22Rv1 (cell line): ENCODE results near the gene BCAP31.
"Not testable (repeated sequence)": the region's sequence is repeated elsewhere in the genome, so short reads cannot be mapped to it uniquely, and the experiment has no call there.

ENCODE experiments used
- H3K27ac ChIP-seq: fragments of 450-650 bp; 2 replicates; pipeline ENCODE4 v1.5.1; 2017
- ZFX ChIP-seq: fragments of 450-650 bp; IDR thresholded peaks from 2 replicates; pipeline ENCODE4 v1.6.1; 2017; ENCODE audit warnings: antibody characterized with exemption, borderline replicate concordance
- TF ChIP-seq, protein P1 (sequence below): fragments of 450-650 bp; IDR thresholded peaks from 2 replicates; pipeline ENCODE4 v1.5.1; 2017; ENCODE audit warnings: mild to moderate bottlenecking

Gene BCAP31

DNA sequence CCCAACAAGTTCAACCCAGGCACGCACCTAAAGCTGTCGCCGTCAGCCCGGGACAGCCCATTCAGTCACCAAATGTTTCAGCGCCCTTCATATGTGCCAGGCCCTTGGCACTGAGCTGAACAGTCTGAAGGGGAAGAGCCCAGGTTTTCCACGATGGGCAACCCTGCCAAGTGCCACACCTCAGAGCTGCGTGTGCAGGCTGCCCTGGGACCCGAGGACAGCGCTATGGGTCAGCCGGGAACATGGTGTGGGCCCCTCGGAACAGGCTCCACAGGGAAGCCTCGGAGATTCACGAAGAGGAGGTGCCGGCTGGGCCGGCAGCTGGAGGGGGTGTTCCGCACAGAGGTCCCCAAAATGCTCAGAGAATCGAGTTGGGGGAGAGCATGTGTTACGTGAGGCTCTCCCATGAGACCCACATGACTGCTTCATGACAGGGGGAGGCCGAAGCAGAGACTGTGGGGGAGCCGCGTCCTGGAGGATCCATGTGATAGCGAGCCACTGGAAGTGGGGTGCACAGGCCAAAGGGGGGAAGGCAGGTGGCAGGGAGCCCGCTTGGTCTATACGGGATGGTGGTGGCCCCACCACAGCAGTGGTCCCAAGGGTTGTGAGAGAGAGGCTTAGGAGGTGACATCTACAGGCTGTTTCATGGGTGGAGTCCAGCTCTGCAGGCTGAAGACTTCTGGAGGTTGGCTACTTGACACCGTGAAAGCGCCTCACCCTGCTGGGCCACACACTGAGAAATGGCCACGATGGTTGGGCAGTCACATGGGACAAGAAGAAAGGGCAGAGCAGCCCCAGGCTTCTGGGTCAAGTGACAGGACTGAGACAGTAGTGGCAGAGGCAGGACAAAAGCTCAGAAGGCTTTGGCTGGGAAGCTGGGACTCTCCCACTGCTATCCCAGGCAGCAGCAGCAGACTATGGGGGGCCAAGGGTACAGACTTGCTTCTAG is 14.2 kb downstream of the BCAP31 start:
- no peak for TF ChIP-seq ZFX
- TF ChIP-seq, protein P1, sequence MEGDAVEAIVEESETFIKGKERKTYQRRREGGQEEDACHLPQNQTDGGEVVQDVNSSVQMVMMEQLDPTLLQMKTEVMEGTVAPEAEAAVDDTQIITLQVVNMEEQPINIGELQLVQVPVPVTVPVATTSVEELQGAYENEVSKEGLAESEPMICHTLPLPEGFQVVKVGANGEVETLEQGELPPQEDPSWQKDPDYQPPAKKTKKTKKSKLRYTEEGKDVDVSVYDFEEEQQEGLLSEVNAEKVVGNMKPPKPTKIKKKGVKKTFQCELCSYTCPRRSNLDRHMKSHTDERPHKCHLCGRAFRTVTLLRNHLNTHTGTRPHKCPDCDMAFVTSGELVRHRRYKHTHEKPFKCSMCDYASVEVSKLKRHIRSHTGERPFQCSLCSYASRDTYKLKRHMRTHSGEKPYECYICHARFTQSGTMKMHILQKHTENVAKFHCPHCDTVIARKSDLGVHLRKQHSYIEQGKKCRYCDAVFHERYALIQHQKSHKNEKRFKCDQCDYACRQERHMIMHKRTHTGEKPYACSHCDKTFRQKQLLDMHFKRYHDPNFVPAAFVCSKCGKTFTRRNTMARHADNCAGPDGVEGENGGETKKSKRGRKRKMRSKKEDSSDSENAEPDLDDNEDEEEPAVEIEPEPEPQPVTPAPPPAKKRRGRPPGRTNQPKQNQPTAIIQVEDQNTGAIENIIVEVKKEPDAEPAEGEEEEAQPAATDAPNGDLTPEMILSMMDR, result no peak
- no peak overlapping the region for H3K27ac ChIP-seq

GRCh38 chrX:153708415-153708814 is 15.8 kb downstream of the BCAP31 start:
- H3K27ac ChIP-seq, result no peak overlapping the region

DNA sequence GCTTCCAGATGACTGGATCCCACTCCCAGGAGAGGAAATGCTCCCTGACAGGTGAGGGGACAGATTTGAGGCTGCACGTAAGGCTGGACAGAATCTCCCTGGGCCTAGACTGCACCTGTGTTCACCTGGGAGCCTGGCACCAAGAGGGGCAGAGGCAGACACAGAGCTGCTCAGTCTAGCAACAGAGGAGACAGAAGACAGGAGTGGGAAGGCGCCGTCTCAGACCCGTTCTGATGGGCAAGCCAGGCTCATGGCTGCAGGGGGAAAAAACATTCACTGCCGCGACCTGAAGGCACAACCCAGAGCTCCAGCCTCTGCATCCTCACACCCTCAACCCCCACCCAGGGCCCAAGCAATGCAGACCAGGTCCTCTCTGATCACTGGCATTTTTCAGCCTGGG is 16.8 kb downstream of the BCAP31 start:
- no peak overlapping the region for H3K27ac ChIP-seq
- TF ChIP-seq ZFX, result no peak
- TF ChIP-seq, protein P1, result no peak

More at GRCh38 chrX:153708415-153708814, 15.8 kb downstream of the BCAP31 start:
- TF ChIP-seq, protein P1, result peak; percentile 45
- no peak for TF ChIP-seq ZFX

- no peak overlapping the region for H3K27ac ChIP-seq
- TF ChIP-seq ZFX, result no peak
- TF ChIP-seq, protein P1, result no peak
Observed at GRCh38 chrX:153706799-153707198, 17.4 kb downstream of the BCAP31 start.

GRCh38 chrX:153705403-153706060 is 18.7 kb downstream of the BCAP31 start:
- not testable (repeated sequence) for H3K27ac ChIP-seq

DNA sequence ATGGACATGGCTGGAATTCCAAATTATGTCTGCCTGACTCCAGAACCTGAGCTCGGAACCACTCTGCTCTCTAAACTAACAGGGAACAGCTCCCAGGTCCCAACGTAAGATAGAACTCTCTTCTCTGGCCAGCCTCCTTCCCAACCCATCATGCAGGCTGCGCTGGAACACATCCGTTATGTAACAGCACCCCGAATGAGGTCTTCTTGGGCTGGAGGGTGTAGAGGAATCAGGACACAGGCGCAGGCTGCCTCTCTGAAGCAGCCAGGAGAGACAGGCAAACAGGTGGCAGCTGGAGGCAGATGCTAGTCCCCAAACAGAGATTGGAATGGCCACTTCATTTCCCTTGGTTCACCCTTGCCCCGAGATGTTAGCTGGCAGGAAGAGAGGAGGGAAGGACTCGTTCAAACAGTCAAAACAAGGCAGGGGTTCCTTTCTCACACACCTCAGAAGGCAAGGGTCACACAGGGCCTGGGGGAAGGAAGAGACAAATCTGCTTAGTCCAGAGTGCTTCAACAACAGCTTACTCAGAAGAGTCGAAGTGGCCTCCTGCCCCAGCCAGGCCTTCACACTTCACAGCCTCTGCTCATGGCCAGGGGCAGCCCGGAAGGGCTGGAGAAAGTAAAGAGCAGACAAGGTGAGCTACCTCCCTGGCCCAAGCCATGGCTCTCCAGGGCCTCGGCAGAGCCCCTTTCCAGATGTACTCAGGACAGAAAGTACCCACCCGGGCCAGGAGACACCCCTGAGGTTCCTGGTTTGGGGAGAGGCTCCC is 19.4 kb downstream of the BCAP31 start:
- H3K27ac ChIP-seq, result not testable (repeated sequence)

DNA sequence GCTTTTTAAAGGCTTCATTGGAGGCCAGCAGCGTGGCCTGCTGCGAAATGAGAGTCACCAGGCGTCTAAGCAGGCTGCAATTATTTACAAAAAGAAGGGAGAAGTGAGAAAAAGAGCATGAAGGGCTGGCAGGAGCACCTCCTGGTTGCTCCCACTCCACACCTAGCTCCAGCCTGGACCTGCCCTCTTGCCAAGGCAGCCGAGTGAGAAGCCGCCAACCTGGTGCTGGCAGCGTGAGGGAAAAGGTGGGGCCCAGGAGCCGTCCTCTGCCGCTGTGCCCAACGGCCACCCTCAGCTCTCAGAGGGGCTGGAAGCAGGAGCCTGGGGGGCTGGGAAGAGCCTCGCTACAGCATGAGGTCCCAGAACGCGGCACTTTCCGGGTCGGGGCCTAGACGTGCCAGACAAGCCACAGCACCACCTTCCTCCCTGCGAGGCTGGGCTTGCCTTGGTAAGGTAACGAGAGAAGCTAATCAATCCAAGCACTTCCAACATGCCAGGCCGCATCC is 20.1 kb downstream of the BCAP31 start:
- TF ChIP-seq ZFX, result no peak
- TF ChIP-seq, protein P1, result no peak
- no peak overlapping the region for H3K27ac ChIP-seq
